Right ventricle myocardium inferior (tissue), 1 donor: ENCODE data around the gene KCNJ1. TPM values are rescaled to one million over a fixed set of nuclear protein-coding genes. Genes with fewer than 3 reads are reported as not detected.
A peak's percentile ranks its signal among the peaks of the same experiment; 100 is the strongest.

Experiments
- ATAC-seq: fragments of 200-7000 bp; cut with Tn5 transposase; one replicate; pipeline ENCODE4 v1.9.1; 2020; ENCODE audit warnings: mild to moderate bottlenecking, moderate library complexity
- DNase-seq: peaks from one replicate; pipeline ENCODE4 v3.0.0; 2021; ENCODE audit errors: missing footprints
- intact Hi-C: fragments of 100-400 bp; cut with DNase I; formaldehyde crosslinking; loops from one replicate; pipeline ENCODE4 v1.11.0; 2022
- total RNA-seq: library from RNA; stranded (reverse); fragmentation: NEBNext Ultra II Directional; extraction: Animal tissue kit (Norgen Biotek cat#: 25700); gene quantifications from one replicate; pipeline ENCODE4 v1.2.1, GENCODE V29; 2021
- donor health status: DM: no; HTN: yes; CAD: no; lungs with severe emphysema.

Gene KCNJ1
- total RNA-seq, 1 donor from 2014 or later, result not detected

DNA sequence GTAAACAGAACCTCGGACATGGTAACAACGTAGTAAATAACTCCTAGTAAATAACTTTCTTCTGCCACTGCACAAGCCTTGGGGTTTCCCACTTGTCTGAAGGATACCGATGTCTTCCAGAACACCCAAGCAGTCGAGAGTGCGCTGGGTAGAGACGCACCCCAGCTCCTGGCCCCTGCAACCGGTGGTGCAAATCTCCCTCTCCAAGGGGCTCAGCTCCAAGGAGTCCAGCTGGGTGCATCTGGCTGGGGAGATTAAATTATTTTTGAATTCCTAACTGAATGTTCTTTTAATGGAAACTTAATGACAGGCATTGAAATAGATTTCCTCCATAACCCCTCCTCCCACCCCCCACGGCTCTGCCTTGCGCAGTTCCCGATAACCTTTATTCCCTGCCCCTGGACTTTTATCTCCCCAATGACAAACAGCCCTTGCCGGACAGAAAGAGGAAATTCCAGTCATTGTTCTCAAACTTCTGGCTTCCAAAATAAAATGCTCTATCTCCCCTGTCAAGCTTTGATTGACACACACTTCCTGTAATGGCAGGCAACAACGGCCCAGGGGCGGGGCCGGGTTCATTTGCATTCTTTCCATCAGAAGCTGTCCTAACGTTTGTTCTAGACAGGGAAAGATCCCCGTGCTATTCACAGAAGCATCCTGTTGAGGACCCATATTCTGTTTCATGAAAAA lies 31.2 kb downstream of the KCNJ1 start:
- peak; percentile 68 for ATAC-seq
- DNase-seq, result no peak
- intact Hi-C loops, result loop anchor here (2.0 to 10.0 kb wide), 2 partner anchors 59 to 801 kb away; no protein-coding TSS in a partner anchor

DNA sequence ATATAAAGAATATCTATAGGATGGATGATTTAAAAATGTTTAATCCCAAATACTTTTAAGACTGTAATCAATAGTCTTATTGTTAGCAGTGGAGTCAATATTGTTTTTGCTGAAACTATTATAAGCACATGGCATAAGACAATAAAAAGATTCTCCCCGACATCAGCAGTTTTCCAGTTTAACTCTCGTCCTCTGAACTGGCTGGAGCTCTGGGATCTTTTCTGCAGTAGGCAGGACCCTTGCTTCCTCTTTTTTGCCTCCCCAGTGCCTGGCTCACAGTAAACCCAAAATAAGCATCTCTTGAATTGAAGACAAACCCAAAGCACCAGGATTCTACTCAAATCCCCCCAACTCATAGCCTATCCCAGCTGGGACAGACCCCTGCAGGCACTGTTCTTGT lies 32.9 kb downstream of the KCNJ1 start:
- ATAC-seq (no peak), DNase-seq (no peak)

DNA sequence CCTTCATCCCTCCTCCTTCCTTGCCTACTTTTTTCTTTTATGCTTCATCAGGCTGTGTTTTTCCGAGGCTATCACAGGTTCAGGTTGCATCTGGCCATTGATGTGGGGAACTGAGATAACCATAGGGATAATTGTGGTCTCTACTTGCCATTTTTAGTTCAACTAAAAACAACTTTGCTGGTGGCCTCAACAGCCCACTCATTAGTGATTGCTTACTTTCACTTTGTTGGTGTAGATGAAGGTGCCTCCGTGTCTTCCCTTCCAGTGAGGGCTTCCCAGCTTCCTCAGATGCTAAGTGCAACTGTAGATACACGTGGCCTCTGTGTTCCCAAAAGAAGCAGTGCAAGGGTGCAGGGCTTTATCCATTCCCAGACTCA lies 35.0 kb downstream of the KCNJ1 start:
- intact Hi-C loops, result loop anchor here (2.0 to 10.0 kb wide), 5 partner anchors 140 to 797 kb away; partner anchors contain the start of gene FLI1
- ATAC-seq, result no peak
- no peak for DNase-seq

More for the DNA sequence above, 32.9 kb downstream of the KCNJ1 start:
- intact Hi-C loops, result loop anchor here (2.0 to 10.0 kb wide), 5 partner anchors 57 to 799 kb away; partner anchors contain the start of gene FLI1

DNA sequence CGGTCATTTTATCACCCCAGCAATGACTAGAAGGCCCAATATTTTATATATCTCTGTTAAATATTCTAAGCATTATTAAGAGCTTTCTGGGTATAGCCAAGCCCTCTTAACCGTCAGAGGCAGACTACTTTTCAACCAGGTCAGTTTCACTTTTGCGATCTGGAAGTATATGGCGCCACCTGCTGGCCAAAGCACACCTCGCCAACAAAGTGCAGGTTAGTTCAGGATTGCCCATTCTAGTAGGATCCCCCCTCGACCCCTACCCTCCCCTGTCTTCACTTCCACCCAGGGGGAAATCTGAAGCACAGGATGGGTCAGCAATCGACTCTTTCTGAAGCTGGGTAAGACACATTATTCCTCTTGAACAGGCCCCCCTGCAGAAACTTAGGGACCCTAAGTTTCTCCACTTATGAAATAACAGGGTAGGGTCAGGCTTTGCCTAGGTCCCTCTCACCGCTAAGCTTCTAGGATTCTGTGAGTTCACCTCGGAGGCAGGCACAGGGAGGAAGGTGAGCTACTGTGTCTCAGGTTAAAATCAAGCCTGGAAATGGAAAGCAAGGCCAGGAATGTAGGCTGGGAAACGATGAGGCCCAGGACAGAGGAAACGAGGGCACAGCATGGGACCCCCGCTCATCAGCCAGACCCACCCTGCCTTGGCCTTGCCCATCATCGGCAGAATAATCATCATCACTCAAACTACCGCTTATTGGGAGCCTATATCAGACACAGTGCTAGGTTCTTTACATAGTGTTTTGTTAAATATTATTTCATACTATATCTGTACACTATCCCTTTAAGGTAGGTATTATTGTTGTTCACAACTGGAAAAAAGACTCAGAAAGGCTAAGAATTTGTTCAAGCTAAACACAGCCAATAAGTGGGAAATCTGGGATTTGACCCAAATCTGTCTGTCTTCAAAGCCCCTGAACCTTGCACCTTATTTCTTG lies 35.6 kb downstream of the KCNJ1 start:
- intact Hi-C loops, result loop anchor here (1.0 to 10.0 kb wide), 6 partner anchors 139 to 797 kb away; partner anchors contain the start of gene FLI1
- peak; percentile 84 for DNase-seq
- peak; percentile 77 for ATAC-seq

DNA sequence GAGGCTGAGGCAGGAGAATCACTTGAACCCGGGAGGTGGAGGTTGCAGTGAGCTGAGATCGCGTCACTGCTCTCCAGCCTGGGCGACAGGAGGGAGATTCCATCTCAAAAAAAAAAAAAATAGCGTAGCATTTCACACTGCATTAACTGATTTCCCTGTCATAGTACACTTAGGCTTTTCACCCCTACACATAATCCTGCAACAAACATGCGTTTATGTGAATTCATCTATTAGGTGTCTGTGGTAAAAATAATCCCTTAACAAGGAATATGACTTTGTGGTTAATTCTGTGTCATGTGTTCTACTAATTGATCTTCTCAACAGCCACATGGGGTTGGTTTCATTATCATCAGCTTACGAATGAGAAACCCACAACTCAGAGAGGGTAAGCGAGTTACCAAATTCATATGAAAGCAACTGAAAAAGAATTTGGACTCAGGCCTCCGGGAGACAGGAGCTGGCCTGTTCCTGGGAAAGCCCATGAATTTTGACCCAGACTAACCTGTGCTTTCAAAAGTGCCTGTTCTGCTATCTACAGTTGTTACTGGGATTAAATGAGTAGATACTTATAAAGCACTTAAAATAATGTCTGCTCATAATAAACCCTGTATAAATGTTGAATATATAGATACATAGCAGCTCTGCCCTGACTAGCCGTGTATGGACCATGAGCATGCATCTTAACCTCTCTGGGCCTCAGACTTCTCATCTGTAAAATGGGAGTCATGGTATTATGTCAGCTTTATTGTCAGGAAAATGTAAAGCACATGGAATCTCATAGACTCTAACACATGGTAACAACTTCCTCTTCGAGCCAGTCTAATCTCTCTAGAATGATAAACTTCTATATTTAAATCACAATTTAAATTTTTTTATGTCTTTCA lies 36.6 kb downstream of the KCNJ1 start:
- DNase-seq, result no peak
- intact Hi-C loops, result loop anchor here (1.0 to 10.0 kb wide), 5 partner anchors 138 to 796 kb away; partner anchors contain the start of gene FLI1
- ATAC-seq, result peak; percentile 5

DNA sequence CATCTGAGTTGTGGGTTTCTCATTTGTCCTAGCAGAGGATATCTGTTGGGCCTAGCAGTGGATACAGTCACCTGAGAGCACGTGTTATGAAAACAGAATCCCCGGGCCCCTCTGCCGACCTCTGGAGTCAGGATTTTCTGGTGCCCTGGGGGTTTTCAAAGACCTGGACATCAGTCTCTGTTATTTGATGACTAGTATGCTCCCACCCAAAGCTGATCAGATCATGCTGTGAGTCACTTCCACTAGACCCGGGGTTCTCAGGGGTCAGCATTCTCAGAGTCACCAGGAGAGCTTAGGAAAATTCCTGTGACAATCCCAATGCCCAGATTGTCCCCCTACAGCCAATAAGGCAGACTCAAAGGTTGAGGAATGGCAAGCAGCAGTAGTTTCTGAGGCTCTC lies 38.7 kb downstream of the KCNJ1 start:
- no peak for ATAC-seq
- intact Hi-C loops, result no loop called here
- DNase-seq, result no peak

DNA sequence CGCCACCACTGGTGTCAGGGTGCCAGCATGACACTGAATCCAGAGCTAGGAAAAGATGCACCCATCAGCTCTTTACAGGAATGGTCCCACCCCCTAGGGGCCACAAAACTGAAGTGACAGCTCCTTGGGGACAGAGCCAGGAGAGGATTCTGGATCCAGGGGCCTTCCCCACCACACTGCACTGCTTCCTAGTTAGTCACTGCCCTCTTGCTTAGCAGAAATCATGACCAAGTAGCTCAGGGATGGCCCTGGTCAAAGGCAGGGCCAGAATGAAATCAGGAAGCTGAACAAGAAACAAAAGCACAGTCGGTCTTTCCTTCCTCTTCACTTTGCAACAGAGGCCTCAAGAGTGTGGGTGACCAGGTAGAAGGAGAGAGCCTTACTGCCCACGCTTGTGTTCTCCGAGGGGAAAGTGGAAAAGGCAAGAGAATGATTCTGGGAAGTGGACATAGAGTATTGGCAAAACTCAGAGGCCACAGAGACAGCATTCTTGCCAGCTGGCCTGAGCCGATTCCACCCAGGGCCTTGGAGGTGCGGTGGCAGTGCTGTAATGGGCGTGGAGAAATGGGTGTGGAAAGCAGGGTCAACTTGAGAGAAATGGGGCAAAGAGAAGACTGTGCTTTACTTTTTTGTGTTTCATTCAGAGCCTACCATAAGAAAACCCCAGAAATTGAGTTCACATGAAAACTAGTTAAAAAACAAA lies 39.8 kb downstream of the KCNJ1 start:
- intact Hi-C loops, result no loop called here
- ATAC-seq (no peak), DNase-seq (no peak)

DNA sequence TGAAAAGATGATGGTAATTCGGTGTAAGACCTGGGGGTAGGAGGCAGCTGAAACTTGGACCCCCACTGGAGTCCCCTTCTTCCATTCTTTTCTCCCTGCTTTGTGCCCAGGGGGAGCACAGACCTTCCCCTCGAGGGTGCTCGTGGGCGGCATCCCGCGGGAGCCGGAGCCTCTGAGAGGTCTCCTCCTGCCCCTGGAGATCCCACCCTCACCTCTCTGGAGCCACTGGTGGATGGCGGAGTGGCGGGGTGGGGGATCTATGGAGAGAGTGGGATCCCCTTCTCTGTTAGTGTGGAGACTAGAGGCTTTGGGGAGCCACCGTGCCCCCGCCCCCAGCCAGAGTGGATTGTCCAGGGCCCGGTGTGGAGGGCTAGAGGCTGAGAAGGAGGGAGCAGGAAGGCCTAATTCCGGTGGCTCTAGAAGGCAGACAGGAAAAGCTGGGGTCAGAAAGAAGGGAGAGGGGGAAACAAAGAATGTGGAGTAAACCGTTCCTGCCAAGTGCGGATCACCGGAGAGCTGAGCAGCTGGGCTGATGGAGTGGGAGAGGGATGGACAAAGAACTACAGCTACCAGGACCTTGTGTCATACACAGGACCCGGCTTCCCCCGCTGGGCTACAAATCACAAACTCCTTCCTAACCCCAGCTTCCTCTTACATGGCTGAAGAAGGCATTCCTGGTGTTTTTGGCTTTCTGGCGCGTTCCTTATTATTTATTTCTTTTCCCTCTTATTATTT lies 41.9 kb downstream of the KCNJ1 start:
- intact Hi-C loops, result no loop called here
- no peak for DNase-seq
- no peak for ATAC-seq

DNA sequence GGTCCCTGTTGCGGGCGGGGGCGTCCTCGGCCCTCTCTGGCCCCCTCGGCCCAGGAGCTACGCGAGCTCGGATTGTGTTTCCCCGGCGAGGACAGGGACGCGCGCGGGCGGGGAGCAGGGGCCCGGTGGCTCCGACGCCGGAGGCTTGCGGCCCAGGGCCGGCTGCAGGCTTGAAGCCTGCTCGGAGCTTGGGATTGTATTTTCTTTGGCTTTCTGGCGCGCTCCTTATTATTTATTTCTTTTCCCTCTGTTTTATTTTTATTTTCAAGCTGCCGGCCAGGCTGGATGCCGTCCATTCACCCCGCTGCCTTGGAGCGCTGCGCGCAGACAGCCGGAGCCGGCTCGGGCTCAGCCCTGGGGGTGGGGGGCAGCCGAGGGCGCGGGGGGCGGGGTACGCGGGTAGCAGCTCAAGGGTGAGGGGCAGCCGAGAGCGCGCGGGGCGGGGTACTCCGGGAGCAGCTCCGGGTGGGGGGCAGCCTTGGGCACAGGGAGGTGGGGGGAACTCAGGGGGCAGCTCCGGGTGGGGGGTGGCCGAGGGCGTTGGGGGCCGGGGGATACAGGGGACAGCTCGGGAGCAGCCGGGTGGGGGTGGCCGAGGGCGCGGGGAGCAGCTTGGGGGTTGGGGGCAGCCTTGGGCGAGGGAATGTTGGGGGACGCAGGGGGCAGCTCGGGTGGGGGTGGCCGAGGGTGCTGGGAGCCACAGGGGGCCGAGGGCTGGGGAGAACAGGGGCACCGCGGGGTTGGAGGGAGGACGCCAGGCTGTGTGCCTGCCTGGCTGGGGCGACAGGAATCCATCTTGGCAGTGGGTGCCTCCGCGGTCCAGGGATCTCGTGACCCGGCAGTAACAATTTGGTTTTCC lies 42.7 kb downstream of the KCNJ1 start:
- DNase-seq, result no peak
- peak; percentile 27 for ATAC-seq
- intact Hi-C loops, result no loop called here

DNA sequence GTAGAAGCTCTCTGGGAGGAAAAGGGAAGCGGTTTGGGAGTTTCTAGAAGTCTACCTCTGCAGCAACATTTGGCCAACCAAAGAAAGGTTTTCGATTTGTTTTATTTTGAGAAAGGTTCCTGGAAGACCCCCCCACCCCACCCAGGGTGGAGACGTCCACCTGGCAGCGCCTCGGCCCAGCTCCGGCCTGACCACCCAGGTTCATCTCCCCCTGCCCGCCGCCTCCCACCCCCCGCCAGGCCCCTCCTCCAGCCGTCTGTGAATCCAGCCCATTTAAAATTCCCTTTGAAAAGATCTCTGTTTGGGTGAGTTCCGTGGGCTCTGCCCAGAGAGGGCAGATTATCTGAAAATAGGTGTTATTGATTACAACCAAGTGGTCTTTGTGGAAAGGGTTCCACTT lies 43.3 kb downstream of the KCNJ1 start:
- no peak for DNase-seq
- ATAC-seq, result no peak
- intact Hi-C loops, result no loop called here

DNA sequence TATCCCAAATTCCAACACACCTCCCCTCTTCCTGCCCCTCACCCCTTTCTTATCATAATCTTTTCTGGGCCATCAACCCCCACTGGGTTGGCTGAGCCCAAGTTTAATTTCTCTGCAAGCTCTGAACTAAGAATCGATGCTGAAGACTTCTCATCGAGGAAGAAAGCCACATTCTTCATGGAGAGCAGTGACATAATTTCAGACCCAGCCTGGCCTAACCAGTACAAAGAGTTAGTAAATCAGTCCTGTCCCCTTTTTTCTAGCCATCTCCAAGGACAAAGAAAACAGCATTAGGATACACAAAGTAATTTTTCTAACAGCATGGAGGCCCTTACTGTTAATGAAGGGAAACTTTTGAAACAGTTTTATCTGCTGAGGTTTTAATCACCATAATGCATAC lies 45.0 kb downstream of the KCNJ1 start:
- intact Hi-C loops, result no loop called here
- ATAC-seq (no peak), DNase-seq (no peak)

DNA sequence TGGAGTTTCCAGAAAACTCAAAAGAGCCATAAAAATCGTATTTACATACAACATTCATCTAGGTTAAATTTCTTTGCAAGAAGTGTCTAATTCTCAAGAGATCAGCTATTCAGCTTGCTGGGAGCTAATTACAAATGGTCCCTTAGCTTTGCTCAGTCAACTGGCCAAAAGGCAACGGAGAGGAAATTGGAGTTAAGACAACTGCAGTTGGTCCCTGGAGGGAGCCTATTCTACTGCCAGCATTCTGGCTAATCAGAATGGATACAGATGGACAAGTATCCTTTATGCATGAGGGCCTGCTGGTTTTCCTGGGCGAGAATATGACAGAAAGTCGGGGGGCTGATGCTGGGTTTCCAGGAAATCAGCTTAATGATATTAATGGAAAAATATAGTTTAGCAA lies 45.5 kb downstream of the KCNJ1 start:
- ATAC-seq (no peak), DNase-seq (no peak)
- intact Hi-C loops, result no loop called here

DNA sequence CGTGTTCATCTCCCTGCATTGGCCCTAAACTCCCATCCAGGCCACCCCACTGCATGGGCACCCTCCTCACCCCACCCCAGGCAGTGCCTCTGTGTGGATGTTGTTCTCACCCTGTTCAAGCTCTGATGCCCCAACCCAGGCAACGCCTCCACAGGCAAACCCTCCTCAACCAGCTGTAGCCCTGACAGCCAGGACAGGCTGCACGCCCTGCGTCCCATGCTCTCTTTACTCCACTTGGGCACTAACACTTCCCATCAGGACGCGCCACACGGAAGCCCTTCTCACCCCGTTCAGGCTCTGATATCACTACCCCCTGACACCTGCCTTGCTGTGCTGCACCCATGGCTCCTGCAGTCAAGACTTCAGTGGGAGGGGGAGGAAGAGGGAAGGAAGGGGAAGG lies 47.9 kb downstream of the KCNJ1 start:
- intact Hi-C loops, result no loop called here
- ATAC-seq (no peak), DNase-seq (no peak)

DNA sequence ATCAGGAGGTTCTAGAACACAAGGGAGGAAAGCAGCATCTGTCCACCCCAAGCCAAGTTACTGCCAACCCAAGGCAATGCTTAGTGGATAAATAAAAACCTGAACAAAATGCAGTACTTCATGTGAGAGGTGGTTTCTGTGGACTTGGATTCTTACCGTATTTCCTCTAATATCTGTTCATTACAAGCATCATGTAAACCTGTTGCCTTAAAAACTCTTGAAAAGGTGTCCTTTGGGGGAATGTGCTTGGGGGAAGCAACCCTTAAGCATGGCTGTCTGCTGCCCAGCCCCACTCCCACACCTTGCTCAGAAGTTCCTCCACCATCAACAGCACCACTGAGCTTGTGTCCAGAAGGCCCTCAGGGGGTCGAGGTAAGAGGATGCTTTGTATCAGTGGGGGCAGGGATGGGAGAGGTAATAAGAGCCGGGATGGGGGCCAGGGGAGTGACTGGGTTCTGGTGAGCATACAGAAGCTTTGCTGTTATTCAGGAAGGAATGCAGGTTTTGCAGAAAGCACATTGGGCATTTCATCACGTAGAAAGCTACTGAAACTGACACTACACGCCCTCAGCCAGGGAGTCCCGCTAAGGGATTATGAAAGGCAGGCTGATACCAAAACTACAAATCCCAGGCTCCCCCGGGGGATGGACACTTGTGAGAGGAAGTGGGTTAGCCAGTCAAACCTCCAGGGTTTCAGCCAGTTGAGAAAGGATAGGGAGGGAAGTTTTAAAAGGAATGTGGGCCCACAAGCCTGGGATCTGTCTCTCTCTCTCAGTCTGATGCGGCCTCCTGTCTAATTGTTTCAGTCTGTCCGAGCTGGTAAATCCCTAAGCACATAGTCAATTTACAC lies 52.0 kb downstream of the KCNJ1 start:
- DNase-seq, result peak; percentile 80
- ATAC-seq, result peak; percentile 89
- intact Hi-C loops, result no loop called here

DNA sequence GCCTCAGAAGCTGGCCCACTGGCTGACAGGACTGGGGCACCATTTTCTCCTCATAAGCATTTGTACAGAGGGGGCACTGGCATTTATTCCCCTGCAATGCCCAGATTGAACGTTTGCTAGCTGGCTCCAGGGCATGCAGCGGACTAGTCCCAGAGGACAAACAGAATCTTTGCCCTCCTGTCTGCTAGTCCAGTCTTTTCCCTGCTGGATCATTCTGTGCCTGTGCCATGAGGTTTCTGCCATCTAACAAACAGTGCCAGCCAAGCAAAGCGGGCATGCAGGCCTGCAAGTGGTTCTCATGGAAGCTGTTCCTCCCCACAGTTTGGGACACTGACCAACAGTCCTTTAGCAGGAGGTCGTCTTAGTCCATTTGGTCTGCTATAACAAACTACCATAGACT lies 53.4 kb downstream of the KCNJ1 start:
- ATAC-seq, result no peak
- intact Hi-C loops, result no loop called here
- DNase-seq, result no peak
